HG03565 (cell line): ENCODE data around the gene CRYBG1.
"Not testable (repeated sequence)": the region's sequence is repeated elsewhere in the genome, so short reads cannot be mapped to it uniquely, and the experiment has no call there.

Source experiments
- ATAC-seq: cut with Tn5 transposase; IDR thresholded peaks from one replicate; pipeline ENCODE4 v1.9.1; 2021; ENCODE audit warnings: mild to moderate bottlenecking, moderate library complexity; ENCODE audit not compliant: unreplicated experiment

CRYBG1 gene

DNA sequence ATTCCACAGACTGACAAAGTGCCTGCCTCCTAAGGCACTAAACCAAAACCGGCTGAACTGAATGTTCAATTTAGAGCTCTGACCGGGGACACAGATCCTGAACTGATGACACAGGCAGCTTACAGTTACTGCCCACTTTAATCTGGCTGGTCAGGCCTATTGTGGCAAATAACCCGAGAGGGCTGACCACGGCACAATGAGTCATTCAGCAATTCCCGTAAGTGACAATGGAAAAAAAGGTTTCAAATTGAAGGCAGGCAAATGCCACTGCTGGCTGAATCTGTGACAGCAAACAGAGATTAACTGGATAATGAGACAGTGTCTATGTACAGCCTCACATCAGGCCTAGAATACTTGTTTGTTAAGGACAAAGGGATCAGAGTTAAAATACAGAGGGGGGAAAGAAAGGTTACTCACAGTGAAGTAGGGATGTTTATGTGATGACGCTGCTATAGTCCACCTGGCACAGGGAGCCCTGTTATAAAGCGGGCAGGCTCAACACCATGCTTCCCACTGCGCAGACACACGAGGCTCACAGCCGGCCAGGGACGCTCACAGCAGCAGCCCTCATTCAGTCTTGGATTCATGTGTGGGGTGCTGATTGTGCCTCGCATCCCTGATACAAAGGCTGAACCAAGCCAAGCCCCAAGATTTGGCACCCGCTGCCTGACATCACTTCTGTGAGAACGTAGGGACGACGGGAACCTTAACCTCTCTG, 214.4 kb downstream of the CRYBG1 start:
- no peak for ATAC-seq

DNA sequence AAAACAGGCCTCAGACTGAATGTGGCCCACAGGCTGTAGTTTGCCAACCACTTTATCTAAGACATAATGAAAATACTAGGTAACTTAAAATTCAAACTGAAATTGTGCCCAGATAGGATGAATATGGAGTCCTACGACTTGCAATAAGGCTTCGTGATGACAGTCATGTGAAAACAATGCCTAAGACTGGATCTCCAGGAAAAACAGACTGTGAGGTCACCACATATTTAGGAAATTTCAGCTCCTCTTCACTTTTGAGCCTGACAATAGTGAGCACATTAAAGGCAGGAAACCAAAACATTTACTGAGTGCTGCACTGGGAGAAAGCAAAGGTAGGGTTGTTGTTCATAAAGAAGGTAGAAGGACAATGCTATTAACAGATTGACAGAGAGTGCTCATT, 218.8 kb downstream of the CRYBG1 start:
- ATAC-seq = no peak

DNA sequence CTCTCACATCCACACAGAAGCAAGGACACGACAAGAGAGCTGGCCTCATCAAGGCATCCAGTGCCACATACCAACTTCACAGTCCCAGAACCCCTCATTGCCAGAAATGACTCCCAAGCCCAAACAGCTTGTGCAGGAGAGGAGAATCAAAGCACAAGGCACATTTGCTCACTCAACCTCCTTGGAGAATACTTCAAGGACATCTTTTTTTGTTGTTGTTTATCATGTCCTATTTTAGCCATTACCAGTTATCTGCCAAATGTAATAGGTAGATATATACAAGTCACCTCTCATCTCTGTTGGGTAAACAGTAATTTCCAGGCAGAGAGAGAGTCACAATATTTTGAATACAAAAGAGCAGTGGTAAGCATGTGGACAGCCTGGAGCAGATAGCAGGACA, 221.0 kb downstream of the CRYBG1 start:
- no peak for ATAC-seq

DNA sequence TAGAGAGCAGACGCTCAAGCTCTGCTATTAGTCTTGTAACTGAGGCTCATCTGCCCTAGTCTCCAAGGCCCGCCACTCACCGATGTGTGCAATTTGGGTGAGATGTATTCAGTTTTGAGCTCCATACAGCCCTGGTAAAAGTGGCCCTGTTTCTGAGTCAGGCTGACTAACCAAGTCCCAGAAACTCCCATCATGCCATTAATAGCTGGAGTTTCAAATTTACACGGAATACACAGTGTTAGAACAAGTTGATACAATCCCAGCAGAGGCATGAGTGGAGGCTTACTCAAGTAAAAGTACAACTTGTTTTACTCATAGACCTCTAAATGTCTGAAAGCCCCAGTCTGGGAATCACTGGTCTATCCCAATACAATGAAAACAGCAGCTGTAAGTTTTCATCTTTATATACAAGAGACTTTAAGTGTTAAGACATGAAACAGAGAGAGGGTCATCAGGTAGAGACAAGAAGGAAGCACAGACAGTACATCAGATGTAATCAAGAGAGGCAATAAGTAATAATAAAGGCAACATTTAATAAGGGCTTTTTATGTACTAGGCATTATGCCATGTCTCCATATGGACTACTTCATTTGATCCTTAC, 226.4 kb downstream of the CRYBG1 start:
- no peak for ATAC-seq

DNA sequence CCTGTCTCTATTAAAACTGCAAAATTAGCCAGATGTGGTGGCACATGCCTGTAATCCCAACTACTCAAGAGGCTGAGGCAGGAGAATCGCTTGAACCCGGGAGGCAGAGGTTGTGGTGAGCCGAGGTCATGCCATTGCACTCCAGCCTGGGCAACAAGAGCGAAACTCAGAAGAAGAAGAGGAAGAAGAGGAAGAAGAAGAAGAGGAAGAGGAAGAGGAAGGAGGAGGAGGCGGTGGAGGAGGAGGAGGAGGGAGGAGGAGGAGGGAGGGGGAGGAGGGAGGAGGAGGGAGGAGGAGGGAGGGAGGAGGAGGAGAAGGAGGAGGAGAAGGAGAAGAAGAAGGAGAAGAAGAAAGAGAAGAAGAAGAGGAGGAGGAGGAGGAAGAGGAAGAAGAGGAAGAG, 228.4 kb downstream of the CRYBG1 start:
- not testable (repeated sequence) for ATAC-seq

DNA sequence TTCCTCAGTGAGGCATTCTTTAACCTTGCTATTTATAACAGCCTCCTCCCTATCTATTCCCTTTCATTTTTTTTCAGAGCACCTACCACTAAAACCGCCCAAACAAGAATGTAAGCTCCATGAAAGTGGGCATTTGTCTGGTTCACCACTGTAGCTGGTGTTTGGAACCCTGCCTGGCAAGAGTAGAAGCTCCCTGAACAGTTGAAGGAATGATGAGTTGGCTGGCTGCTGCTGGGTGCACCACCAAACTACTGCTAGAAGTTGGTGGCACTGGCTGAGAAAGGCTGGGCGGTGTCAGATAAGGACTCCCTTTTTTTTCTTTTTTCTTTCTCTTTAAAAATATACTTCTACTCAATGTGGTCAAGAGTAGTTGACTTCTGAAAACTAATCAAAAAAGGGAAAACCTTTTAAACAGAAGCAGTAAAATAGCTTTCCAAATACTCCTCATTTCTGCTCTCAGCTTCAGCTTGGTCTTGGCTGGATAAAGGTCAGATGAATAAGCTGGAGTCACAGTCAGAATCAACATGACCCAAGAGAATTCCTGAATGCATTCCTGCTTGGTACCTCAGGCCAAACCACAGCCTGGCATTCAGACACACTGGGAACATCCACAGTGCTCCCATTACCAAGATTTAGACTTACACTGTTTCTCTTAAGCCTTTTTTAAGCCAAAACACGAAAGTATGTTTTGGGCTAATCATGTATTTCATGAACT, 230.8 kb downstream of the CRYBG1 start:
- no peak for ATAC-seq

DNA sequence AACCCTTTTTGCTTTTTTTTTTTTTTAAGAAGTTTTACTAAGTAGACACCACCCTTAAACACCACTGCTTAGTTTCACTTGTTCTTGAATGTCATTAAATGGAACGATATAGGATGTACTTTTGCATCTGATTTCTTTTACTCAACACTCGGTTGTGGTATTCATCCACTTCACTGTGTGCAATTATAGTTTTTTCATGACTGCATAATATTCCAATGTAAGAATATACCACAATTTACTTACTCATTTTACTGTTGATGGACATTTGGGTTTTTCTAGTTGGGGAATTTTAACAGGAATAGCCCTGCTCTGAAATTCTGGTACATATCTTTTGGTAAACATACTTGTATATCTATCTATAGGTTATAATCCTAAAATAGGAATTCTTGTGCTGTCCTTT, 238.9 kb downstream of the CRYBG1 start:
- no peak for ATAC-seq

DNA sequence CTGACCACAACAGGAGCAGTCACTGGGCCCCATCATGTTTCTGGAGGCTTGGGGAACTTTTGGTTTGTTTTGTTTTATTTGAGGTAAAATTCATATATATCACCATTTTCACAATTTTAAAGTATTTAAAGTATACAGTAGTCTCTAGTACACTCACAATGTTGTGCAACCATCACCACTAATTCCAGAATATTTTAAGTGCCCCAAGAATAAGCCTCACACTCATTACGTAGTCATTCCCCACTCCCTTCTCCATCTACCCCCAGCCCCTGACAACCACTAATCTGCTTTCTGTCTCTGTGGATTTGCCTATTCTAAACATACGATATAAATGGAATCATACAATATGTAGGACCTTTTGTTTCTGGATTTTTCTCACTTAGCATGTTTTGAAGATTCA, 239.8 kb downstream of the CRYBG1 start:
- ATAC-seq = no peak

DNA sequence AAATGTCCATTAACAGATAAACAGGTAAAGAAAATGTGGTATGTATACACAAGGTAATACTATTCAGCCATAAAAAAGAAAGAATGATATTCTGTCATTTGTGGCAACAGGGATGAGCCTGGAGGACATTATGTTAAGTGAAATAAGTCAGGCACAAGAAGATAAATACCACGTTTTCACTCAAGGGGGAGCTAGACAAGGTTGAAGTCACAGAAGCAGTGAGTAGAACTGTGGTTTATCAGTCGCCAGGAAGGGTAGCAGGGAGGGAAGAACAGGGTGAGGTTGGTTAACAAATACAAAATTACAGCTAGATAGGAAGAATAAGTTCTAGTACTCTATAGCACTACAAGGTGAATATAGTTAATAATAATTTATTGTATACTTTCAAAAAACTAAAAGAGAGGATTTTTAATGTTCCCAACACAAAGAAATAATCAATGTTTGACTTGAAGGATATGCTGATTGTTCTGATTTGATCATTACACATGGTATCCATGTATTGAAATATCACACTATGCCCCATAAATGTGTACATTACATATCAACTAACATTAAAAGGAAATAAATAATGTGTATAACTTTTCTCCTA, 247.7 kb downstream of the CRYBG1 start:
- peak; percentile 82 for ATAC-seq

DNA sequence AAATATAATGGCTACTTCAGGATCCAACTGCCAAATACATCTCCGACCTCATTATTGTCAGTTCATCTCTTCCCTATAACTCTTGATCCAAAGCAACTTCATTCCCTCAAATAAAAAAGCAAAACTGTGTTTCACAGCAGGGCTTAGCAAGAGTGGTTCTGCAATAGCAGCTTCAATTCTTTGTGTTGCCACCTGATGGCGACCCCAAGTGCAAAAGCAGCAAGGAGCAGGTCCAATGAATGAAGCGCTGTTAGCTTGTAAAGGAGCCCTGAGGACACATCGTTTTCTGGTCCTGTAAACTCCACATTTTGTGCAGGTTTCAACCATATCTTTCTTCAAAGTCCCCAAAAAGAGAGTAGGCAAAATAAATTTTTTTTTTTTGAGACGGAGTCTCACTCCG, 249.2 kb downstream of the CRYBG1 start:
- no peak for ATAC-seq

DNA sequence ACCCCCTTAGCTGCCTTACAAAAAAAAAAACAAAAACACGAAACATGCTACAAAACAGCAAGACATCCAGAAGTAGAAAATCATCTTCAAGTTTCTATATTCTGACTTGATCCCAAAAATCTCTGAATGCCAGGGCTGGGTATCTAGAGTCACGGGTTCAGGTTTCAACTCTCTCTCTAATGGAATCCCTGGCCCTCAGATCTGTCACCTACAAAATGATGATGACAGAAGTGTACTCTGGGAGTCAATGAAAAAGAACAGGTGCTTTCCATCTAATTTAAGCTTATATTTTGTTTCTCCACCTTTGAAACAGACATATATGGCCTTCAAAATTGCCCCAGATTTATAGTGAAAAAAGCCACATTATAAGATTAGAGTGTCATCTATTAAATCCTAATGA, 250.5 kb downstream of the CRYBG1 start:
- ATAC-seq = no peak

DNA sequence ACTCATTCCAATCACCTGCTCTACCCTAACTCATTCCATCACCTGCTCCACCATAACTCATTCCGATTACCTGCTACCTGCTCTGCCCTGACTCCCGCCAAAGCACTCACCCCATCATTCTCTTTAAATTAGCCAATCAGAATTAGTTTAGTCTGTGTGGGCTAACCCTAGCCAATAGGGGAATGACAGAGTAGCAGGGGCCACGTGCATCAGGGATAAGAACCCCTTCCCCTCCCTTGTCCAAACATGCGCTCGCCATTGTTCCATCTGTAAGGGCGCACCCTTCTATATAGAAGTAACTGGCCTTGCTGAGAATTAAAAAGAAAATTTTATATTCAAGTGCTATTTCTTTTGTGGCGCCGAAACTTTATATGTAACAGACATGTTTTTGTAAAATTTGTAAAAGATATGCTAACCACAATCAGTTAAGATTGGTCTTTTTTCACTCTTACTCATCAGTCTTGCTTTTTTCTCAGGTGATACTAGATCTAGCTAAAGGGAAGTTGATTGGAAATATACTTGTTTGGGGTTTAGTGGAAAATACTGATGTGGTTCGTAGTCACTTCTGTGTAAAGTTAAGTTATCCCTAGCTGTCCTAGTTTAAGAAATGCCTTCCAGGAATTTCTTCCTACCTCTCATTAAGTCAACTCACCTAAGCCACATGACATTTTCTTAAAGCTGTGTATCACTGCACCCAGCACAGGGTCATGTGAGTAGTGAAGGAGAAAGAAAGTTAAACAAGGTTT, 252.3 kb downstream of the CRYBG1 start:
- no peak for ATAC-seq

DNA sequence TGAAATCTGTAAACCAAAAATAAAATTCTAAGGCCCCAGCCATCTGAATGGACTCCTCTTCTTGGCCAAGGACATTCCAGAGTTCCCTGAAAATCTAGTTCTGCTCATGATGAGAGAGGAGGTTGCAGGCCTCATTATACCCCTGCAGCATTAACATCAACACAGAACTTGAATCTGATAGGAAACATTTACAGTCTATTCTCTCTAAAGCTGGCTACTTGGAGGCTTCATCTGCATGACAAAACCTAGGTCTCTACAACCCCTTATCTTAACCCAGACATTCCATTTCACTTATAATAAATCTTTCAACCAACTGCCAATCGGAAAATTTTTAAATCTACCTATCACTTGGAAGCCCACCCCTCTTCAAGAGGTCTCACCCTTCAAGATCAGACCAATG, 253.1 kb downstream of the CRYBG1 start:
- no peak for ATAC-seq

DNA sequence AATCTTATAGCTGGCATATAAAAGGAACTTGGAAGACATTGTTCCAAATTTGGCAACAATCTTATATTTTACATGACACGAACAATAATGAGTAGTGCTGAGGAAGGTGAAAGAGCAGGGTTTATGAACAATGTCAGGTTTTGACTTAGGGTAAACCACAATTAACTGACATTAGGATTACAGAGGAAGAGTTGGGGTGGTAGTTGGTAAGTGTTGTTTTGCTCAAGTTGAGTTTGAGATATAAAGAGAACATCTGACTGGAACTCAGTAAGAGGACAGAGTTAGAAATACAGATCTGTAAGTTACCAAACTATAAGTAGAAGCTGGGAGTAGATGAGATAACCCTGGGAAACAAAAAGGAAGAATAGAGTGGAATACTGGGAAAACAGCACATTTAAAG, 253.6 kb downstream of the CRYBG1 start:
- no peak for ATAC-seq

DNA sequence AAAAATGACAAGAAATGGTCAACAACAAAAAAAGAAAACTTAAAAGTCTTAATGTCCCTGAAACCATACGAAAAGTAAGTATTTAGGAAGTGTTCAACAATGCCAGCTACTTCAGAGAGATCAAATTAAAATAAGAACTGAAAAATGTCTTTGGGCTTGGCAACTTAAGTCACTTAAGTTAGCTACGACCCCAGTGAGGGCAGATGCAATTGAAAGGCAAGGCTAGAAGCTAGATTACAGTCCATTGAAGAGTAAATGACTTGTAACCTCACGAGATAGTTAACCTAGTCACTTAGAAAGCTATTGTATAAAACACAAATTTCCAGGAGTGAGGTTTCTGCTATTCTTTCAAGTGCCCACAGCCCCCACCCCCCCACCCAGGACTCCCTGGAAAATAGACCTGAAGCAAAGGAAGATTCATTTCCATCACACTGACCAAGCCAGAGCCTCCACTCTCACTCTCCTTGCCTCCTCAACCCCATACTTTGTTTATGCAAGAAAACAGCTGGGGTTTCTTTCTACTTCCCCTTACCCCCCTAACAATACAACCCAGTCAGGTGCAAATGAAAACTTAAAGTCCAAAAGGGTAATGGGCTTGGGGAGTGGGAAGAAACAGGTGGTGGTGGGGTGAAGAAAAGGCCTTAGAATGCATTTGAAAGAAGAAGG, 254.2 kb downstream of the CRYBG1 start:
- ATAC-seq = no peak

DNA sequence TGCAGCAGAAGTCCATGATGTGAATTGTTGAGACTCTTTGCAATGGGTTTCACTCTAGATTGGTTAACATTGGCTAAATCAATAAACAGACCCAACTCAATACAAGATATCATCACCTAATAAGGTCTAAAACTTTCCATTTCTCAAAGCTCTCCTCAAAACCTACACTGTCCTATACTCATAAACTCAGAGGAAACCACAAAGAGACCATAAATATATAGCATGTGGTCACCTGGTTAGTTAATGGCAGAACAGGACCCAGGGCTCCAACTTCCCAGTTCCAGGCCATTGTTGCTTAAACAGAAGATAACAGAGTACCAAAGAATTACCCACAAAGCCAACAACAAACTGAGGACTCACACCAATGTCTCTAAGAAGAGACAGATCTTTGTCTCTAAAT, 256.8 kb downstream of the CRYBG1 start:
- ATAC-seq = no peak

DNA sequence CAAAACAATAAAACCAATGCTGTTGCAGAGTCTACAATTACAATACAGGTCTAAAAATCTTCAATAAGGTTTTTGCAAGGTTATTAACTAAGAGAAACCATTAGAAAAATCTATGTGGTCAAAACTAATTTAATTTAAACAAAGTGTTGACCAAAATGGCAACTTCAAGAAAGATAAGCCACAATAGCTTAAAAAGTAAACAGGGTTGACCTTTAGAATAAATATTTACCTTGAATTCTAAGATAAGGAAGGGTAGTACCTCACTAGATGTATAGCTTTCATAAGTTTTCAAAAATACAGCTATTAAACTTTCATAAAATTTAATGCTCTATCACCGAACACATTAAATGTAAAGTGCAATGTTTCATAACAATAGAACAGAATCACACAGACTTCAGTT, 257.3 kb downstream of the CRYBG1 start:
- no peak for ATAC-seq

DNA sequence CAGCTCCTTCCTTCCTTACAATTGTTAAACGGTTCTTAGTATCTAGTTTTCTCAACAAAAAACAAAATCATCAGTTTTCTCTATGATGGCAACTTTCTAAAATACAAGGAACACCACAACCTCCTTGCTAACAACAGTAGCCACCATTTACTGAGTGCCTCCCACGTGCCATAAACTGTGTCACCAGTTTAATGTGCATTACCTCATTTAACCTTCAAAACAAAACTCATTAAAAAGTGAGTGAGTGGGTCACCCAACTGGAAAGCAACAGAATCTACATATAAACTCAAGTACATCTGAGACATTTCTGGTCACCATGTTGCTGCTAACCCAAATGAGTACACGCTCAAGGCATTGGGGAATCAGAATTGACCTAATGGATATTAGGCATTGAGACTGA, 257.8 kb downstream of the CRYBG1 start:
- ATAC-seq = no peak

DNA sequence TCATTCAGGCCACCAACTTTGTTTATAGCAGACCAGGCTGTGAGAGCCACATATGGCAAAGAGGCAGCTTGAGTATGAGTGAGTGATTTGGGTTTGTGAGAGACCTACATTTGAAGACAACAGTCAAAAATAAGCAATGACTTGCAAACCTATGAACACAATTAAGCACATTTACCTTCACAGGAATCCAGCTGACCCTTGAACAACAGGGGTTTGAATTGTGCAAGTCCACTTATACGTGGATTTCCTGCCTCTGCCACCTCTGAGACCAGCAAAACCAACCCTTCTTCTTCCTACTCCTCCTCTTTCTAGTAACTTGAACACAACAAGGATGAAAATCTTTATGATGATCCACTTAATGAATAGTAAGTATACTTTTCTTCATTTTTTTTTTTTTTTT, 258.7 kb downstream of the CRYBG1 start:
- no peak for ATAC-seq

DNA sequence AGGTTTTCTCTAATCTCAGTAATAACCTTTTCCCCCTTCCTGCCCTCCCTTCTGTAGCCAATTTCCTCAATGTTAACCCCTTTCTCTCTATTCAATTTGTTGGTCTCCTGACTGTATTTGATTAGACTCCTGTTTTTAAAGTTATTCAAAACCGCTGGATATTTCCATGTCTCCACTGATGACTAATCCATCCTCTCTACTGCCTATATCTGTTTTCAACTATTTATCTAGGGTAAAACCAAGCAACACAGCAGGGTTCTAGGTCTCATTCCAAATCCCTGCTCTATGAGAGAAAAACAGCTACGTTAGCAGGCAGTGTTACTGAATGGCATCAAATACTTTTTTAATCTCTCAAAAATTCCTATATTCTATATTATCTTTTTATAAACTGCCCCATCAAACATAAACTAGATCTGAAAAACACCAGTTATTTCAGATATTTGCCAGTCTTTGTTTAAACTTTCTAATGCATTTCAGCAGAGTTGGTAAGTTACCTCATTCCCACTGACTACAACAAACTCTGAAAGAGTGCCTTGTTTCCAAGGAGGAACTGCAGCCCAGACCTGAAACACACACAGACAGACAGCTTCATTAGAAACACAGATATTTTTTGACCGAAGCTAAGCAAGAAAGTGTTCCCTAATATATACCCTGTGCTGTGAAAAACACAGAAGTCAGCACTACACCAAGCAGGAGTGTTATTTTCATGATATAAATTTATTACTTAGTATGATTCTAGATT, 260.6 kb downstream of the CRYBG1 start:
- ATAC-seq = no peak
